Epithelial cell of alveolus of lung (primary cell): ENCODE measurements around the gene RPA1. TPM values are rescaled to one million over a fixed set of nuclear protein-coding genes. Genes with fewer than 3 reads are reported as not detected.

Experiments used
- total RNA-seq: library from RNA; depleted of rRNA; stranded (reverse); fragments of >200 nt; gene quantifications from 2 replicates; pipeline ENCODE4 v1.2.1, GENCODE V29; 2015

Gene RPA1
- total RNA-seq, result 21.6 and 23.6 TPM in 2 replicates

GRCh38 chr17:1829592-1830257 lies at the start of gene RPA1, which contains the start of gene SMYD4:
Gene RPA1, plus strand, starts transcription at chr17:1830005. Its CDS starts 89 bp downstream, at chr17:1830094.
Gene SMYD4, minus strand, starts transcription at chr17:1829902. Its CDS starts 1,908 bp downstream, at chr17:1827994.

Other genes with a start within 250 kb of the RPA1 start
- gene SLC43A2, start 201.2 kb upstream of the RPA1 start, total RNA-seq, result 3.3 and 7.0 TPM in 2 replicates
- gene SCARF1, start 184.3 kb upstream of the RPA1 start, total RNA-seq, result 2.2 and 3.4 TPM in 2 replicates
- gene RILP, start 180.1 kb upstream of the RPA1 start, total RNA-seq, result 12.6 and 14.2 TPM in 2 replicates
- 134 and 167 TPM in 2 replicates for gene PRPF8, start 145.1 kb upstream of the RPA1 start, total RNA-seq
- gene TLCD2, start 119.6 kb upstream of the RPA1 start, total RNA-seq, result 1.2 and 8.4 TPM in 2 replicates
- 14.9 and 25.2 TPM in 2 replicates for gene WDR81, start 105.3 kb upstream of the RPA1 start, total RNA-seq
- gene SERPINF2, start 87.1 kb upstream of the RPA1 start, total RNA-seq, result 0.88 TPM in 1 of 2 replicates, not detected in the other
- gene SERPINF1, start 67.9 kb upstream of the RPA1 start, total RNA-seq, result 186 and 978 TPM in 2 replicates
- 4.1 and 11.7 TPM in 2 replicates for gene SMYD4, start 103 bp upstream of the RPA1 start, total RNA-seq
- 0.13 and 0.24 TPM in 2 replicates for gene RTN4RL1, start 195.3 kb downstream of the RPA1 start, total RNA-seq
- gene DPH1, start 200.1 kb downstream of the RPA1 start, total RNA-seq, result 23.9 and 28.1 TPM in 2 replicates
- 56.5 and 81.6 TPM in 2 replicates for gene OVCA2, start 212.0 kb downstream of the RPA1 start, total RNA-seq
- 97.0 and 115 TPM in 2 replicates for gene HIC1, start 225.1 kb downstream of the RPA1 start, total RNA-seq